HS-5 (cell line): Measurements from ENCODE around the gene CWC15.
"Not testable (repeated sequence)": the region's sequence is repeated elsewhere in the genome, so short reads cannot be mapped to it uniquely, and the experiment has no call there.

ENCODE experiments used
- DNase-seq: peaks from one replicate; pipeline ENCODE4 v3.0.0-alpha.2; 2012; ENCODE audit warnings: low read depth

The CWC15 gene

DNA sequence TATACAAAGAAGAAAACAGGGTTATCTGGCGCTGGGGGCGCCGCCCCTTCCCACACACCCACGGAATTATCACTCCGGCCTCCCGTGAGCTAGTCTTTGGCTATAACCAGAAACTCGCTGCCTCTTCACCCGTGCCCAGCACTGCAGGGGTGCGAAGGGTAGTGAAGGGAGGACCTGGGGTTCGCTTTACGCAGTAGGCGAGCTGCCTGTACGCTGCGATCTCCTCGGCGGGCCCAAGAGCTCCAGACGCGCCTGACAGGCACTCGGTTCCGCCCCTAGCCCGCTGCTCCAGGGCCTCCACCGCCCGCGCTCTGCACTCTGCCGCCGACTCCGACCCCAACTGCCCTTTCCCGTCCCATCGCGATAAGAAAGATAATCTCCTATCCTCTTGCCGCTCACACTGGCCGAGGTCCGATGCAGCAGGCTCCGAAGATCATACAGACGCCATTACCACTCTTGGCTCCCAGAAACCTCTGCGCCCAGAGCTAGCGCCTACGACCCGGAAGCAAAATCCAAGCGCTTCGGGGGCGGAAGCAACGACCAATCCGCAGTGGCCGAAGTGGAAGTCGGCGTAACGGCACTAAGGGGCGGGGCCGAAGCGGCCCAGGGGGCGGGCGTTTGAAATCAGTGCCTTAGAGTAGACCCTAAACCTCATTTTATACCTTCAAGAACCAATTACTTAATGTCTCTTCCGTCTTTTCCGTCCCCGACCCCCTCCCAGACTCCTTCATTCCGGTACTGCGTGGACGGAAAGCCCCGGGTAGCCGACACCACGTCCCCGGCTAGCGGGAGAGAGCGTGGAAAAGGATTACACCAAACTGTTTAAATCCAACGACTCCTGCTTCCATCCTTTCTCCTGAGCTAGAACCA lies at the start of gene CWC15, which contains the start of gene KDM4D:
Gene CWC15, minus strand, starts transcription at position 458 of the 870 bp plus-strand sequence. CDS start 1,371 bp downstream, outside the sequence.
Gene KDM4D, plus strand, starts transcription at position 611 of the 870 bp plus-strand sequence. CDS start 23,664 bp downstream, outside the sequence.
- peak; percentile 72 for DNase-seq

DNA sequence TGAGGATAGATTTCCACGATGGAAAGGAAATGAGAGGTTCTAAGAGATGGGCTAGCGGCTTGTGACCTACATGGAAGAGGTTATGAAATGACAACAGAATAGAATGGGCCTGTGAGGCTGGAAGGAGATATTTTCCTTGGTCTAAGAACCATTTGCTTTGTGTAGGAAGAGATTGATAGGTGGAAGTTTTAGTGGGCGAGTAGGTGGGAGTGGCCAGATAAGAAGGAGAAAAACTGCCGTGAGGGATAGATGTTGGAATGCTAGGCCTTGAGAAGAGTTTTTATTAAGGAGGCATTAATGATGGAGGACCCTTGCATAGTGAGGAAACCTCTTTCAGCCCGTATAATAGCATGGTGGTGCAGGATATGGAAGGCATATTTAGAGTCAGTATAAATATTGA lies 48.1 kb upstream of the CWC15 start:
- not testable (repeated sequence) for DNase-seq

DNA sequence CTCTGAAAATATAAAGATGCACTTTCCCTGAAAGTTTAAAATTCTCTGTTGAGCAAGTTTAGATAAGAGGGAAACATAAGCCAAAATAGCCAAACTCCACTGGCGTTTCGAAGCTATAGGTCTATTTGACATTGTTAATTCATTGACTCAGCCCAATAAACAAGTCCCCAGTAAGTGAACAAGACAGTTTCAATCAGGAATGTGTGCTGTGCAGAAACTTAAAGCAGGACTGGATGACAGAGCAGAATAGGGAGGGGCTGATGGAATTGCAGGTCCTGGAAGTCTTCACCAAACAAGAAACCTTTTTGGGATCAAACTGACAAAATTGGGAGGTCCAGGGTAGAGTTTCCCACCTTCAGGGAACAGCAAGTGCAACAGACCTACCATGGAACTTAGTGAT lies 42.8 kb upstream of the CWC15 start:
- DNase-seq, result no peak

DNA sequence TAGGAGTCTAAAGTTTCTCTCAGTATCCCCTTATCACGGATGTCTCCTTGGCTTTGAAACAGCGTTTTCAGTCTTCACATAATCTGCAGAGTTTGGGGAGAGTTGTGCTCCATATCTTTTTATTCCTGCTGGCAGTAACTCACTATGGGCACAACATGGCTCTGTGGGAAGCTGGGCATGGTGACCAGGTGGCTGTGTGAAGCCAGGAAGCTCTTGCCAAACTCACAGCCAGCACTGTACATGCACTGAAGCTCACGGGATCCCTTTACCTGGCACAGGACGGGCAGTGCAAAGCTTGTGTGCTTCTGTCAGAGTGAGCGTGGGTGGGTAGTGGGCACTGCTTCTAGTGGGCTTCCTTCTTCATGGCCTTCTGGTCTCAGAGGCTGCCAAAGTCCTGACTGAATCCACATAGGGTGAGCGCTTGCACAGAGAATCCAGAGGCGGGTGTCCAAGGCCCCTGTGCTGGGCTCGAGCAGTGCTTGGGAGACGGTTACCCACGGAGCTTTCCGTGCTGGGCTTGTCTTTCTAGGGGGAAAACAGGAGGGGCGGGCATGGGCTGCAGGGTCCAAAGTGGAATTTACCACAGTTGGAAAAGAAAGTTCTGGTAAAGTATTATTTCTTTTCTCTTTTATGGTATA lies 40.9 kb upstream of the CWC15 start:
- no peak for DNase-seq

DNA sequence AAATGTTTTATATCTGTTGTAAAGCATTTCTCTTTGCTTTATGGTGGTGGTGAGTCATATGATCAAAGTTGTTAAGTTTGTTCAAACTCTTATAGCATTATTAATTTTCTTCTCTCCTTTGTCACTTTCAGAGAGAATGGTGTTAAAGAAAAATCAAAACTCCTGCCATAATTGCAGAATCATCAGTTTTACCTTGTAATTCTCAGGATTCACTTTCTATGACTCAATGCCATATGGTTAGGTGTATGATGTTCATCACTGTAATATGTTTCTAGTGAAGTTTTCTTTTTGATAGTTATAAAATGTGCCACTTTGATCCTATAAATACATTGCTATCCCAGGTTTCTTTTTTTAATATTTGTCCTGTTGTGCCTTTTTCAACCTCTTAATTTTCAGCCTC lies 38.0 kb upstream of the CWC15 start:
- DNase-seq, result no peak

DNA sequence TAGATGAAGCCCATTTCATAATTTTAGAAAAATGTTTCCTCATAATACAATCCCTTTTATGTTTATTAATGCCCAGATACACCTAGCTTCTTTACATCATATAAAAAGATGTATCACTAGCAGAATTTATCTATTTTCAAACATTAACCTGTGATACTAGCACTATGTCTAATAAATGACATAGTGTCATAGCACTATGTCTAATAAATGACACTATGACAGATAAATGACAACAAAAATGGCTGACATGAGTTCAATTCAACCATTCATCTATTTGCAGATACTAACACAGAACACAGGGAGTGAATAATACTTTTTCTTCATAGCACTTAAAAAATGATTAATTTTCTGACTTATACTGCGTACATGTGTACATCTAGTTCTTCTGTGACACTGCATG lies 32.3 kb upstream of the CWC15 start:
- no peak for DNase-seq

DNA sequence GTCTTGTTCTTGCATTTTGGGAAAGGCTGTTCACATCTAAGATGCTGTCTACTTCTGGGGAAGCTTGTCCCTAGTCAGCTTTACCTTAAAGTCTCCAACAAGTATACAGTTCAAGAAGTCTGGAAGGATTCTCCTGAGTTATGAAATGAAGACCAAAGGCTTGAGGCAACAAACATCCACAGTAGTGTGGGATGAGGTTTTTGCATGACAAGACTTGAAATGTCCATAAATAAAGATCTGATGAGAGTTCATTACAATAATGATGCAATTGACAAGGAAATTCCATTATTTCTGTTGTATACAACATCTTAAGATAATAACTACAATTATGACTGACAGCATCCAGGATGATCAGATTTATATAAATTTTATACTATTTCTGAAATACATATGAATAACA lies 30.4 kb upstream of the CWC15 start:
- DNase-seq, result no peak

DNA sequence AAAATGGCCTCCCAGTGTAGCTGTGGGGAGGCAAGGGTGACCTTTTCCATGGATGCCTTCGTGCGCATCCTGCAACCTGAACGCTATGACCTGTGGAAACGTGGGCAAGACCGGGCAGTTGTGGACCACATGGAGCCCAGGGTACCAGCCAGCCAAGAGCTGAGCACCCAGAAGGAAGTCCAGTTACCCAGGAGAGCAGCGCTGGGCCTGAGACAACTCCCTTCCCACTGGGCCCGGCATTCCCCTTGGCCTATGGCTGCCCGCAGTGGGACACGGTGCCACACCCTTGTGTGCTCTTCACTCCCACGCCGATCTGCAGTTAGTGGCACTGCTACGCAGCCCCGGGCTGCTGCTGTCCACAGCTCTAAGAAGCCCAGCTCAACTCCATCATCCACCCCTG lies 24.9 kb upstream of the CWC15 start:
- no peak for DNase-seq

DNA sequence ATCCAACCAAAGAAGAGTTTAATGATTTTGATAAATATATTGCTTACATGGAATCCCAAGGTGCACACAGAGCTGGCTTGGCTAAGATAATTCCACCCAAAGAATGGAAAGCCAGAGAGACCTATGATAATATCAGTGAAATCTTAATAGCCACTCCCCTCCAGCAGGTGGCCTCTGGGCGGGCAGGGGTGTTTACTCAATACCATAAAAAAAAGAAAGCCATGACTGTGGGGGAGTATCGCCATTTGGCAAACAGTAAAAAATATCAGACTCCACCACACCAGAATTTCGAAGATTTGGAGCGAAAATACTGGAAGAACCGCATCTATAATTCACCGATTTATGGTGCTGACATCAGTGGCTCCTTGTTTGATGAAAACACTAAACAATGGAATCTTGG lies 24.1 kb upstream of the CWC15 start:
- no peak for DNase-seq

DNA sequence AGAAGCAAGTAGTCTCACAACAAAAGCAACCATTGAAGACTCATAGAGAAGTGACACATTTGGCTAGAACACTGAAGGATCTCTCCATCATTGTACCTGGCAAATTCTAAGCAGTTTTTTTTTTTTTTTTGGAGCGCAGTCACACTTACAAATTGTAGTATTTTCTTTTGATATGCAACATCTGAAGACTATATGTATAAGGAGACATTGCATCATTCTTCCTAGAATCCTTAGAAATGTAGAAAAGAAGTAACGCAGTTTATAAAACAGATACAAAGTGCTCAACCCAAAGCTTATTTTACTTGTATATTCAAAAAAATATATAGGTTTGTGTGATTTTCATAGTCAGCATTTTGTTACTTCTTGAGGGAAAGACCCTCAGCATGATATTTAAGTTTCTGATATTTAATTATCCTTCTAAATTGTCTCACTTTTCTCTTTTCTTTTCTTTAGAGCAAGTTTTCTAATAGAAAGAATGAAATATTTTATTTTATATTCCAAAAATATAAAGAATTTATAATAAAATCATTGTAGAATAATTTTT lies 20.1 kb upstream of the CWC15 start:
- no peak for DNase-seq

DNA sequence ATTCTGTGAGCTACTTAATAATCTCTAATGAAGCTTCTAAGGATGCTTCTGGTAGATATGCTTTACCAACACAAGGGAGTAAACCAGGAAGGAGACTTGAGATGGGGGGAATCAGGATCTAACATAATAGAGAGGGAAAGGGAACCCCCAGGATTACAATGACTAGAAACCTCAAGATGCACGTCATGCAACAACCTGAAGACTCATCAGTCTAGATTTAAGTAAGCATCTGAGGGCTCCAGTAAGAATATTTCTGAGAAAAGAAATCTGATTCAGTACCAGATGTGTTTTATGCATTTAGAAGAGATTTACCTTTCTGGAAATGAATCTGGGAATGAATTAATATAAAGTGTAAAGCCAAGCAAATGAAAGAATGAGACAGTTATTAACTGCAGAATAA lies 15.4 kb upstream of the CWC15 start:
- no peak for DNase-seq

DNA sequence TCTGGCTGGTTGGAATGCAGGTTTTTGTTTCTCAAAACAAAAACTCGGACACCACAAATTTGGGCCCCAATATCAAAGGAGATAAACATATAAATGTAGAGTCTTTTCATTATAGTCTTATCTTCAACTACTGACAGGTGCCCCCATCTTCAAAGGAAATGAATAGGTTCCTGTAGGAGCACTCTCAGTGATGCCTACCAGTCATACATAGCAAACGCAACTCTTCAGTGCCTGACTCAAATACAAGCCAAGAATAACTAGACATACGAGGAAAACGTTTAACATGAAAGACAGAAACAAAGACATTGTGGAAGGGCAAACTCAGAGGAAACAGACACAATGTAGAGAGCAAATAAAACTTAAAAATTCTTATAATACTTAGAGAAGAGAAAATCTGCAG lies 14.0 kb upstream of the CWC15 start:
- no peak for DNase-seq

DNA sequence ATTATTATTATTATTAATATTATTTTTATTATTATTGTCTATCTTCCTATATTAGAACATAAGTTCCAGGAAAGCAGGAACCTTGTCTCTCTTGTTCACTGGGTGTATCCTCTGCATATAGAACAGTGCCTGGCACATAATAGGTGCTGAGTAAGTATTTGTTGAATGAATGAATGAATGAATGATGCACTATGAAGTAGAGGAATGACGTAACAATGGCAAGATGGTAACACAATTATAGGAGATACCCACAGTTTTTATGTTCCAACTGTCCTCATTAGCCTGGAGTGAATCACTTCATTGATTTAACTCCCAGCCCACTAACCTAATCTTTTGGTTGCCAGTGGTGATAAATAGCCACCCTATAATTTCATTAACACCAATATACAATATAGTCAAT lies 2.2 kb upstream of the CWC15 start:
- DNase-seq, result no peak

DNA sequence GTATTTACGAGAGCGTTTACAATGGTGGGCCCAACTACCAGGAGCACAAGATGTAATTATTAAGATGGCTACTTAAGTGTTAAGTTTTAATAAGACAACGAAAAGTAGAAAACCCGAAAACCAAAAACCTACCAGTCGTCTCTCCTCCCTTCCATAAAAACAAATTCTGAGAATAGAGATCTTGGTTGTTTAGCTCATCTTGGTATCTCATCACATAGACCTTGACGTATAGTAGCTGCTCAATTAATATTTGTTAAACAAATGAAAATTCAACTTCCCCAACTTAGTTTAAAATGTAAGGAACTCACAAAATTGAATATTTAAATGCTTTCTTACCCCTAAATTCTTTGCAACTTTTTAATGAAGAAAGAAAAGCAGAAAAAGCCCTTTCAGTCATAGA lies 822 bp upstream of the CWC15 start:
- DNase-seq, result no peak

DNA sequence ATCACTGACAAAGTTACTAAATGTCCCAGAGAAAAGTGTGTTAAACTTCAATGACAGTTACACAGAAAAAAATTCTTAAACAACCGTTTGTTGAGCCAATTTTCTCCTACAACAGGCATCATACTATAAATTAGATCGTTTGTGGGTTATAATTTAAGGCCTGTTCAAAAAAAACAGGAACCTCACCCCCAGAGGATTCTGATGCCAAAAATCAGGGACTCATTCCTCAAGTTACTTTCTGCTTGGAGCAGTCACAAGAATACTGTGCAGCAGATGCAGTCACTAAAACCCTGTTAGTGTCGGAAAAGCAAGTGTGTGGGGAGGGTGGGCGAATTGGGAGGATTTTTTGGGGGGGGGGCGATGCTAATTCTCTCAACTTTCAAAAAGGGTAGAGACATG lies 657 bp downstream of the CWC15 start:
- no peak for DNase-seq

DNA sequence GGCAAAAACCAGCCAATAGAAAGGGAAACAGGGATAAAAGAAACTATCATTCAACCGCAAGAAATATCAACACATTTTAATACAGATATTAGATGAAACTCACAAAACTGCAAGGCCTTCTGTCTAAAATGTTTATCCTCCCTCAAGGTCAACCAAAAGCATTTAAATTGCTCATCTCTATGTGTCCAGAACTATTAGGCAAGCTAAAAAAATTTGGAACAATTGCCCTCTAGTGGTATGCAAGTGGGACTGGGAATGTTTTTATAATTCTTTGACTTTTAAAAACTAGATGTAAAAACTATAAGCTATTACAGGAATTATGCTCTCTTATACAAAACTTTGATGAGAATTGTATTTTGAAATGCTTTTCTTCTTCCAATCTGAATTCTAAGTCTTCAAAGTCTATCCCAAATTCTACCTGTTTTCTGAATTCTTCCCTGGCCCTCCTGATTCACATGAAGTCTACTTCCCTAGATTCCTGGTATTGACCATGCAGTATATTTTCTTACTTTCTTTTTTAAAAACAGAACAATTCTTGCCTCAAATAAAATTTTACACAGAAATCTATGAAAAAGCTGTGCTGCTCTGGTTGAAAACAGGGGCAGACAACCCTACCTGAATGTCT lies 4.9 kb downstream of the CWC15 start:
- peak; percentile 29 for DNase-seq

DNA sequence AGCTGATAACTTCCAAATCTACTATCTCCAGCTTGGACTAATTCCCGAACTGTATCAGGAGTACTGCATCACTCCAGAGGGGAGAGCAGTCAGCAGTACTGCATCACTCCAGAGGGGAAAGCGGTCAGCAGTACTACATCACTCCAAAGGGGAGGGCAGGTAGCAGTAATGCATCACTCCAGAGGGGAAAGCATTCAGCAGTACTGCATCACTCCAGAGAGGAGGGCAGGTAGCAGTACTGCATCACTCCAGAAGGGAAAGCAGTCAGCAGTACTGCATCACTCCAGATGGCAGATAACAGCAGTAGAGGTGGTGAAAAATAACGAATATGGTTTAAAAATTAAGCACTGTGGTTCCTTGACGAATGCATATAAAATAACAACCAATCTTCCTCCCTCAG lies 8.4 kb downstream of the CWC15 start:
- no peak for DNase-seq

DNA sequence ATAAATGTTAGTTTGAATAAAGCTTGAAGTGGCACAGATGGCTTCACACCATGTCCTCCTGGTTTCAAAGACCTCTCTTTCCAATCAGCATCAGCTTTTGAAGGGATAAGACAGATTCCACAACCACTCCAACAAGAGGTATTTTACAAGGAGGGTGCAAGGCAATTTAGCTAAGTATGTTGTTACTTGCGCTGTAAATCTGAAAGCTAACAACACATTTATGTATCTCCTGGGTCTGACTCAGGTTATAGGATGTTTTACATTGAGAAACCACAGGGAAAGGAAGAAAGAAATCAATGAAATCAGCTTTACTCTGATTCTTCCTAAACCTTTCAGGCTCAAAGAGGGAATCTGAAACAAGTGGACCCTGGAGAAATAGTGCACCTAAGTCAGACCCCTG lies 12.1 kb downstream of the CWC15 start:
- DNase-seq, result no peak

DNA sequence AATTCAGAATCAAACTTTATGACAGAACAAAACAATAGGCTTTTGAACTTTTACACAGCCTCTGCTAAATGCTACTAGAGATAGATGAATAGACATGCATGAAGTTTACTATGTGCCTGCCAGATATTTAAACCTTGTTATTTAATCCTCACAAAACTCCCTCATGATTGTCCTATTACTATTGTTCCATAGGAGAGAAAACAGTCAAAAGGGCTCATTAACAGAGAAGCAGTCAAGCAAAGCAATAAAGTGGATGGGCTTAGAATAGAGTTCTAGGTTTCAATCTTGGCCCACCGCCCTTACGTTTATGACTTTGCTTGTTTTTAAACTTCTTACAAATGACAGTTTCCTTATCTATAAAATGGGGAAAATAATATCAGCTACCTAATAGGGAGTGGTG lies 12.9 kb downstream of the CWC15 start:
- no peak for DNase-seq

DNA sequence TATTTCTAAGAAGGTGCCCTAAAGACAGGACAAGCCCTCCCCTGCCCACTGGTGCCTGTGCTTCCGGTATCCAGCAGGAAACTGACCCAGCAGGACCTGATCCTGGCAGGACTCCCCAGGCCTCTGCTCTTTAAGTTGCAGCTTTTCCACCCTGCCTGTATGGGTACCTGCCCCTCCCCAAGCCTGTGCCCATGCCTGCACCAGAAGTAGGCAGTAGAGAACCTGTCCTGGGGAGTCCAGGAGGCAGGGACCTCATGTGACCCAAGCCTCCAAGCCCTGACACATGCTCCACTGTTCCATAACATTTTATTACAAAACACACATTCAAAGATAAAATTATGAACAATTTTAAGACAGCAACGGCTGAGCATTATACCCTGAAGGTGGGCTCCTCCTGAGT lies 14.2 kb downstream of the CWC15 start:
- no peak for DNase-seq

DNA sequence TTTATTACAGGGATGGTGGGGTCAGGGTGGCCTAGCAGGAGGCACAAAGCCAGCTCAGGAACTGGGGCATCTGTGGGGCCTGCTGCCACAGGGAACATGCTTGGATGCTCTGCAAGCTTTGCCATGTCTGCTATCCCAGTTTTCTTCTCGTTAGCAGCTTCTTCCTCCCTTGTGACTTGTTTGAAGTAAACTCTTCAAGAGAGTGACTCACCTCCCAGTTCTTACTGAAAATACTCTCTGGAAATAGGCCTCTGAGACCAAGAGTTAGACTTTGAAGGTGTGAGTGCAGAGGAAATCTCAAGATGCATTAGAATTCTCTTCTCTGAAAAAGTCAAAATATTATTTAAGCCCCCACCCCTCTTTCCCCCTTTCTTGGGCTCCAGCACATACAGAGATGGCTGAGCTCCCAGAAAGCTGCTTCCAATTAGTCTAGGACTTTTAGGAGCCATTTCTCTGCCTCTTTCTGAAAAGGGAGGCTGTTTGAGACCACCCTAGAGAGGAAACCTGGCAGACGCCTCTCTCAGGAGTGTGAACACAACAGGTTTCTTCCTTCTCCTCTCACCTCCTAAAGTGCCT lies 15.1 kb downstream of the CWC15 start:
- DNase-seq, result no peak

DNA sequence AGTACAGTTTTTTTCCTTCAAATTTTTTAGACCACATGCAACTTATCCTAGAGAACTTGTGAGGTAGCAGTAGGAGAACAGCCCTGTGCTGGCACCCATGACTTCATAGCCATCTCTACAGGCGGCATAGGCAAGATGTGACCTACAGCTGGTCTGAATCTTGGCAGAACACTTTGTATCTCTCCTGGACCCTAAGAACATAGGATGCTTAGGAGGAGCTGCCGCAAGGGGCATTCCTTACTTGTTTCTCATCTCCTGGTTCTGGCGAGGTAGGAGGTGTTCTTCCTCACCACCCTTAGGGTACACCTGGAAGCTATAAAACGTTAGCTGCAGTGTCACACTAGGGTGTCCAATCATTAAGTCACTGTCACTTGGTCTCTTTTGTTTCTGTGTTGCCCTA lies 16.4 kb downstream of the CWC15 start:
- DNase-seq, result no peak
